K562 (cell line): ENCODE measurements around the gene SPATC1L. TPM values are rescaled to one million over a fixed set of nuclear protein-coding genes. Genes with fewer than 3 reads are reported as not detected.

Experiments
- HNRNPK ChIP-seq: fragments of 200-400 bp; formaldehyde crosslinking; IDR thresholded peaks from one replicate; pipeline ENCODE4 v1.6.1; 2018; ENCODE audit warnings: mild to moderate bottlenecking, low read depth, low read length; ENCODE audit not compliant: poor library complexity, severe bottlenecking
- MED1 ChIP-seq: sonication (generic); formaldehyde crosslinking; IDR thresholded peaks from 2 replicates; pipeline ENCODE4 v1.8.1; 2023; ENCODE audit warnings: missing genetic modification reagents, borderline replicate concordance
- MEF2D ChIP-seq: conservative IDR thresholded peaks from 2 replicates; pipeline ENCODE4 v1.6.1; 2016; ENCODE audit warnings: low read depth, missing genetic modification characterization, missing compliant biosample characterization
- NONO ChIP-seq, 2 experiments: fragments of 200-400 bp in 1 of 2; fragments of 450-650 bp in 1 of 2; formaldehyde crosslinking in 1 of 2; IDR thresholded peaks; 2 replicates each; pipeline ENCODE4 v1.6.1; 2017; ENCODE audit warnings: low read depth in 2 of 2, mild to moderate bottlenecking in 2 of 2, moderate library complexity in 2 of 2, low read length in 1 of 2
- PHB2 ChIP-seq: fragments of 450-650 bp; IDR thresholded peaks from 2 replicates; pipeline ENCODE4 v1.6.1; 2017; ENCODE audit warnings: low read depth
- RBM22 ChIP-seq: fragments of 200-400 bp; formaldehyde crosslinking; IDR thresholded peaks from 2 replicates; pipeline ENCODE4 v1.6.1; 2018; ENCODE audit warnings: low read length, low read depth; ENCODE audit not compliant: poor library complexity, severe bottlenecking
- SAP30 ChIP-seq: fragments of 200-600 bp; sonication (generic); IDR thresholded peaks from 2 replicates; pipeline ENCODE4 v1.6.1; 2012; ENCODE audit warnings: borderline replicate concordance, low read depth, mild to moderate bottlenecking, moderate library complexity, low read length, control low read depth, inconsistent platforms; ENCODE audit not compliant: insufficient read depth, poor library complexity, severe bottlenecking
- SP1 ChIP-seq: sonication (generic); formaldehyde crosslinking; IDR thresholded peaks from 2 replicates; pipeline ENCODE4 v1.8.1; 2022; ENCODE audit warnings: mild to moderate bottlenecking, missing genetic modification reagents
- ZBTB7A ChIP-seq: IDR thresholded peaks from 2 replicates; pipeline ENCODE4 v1.6.1; 2011; ENCODE audit warnings: low read depth, mild to moderate bottlenecking, low read length, moderate library complexity, borderline replicate concordance; ENCODE audit not compliant: control insufficient read depth
- ZNF124 ChIP-seq: sonication (generic); formaldehyde crosslinking; IDR thresholded peaks from 2 replicates; pipeline ENCODE4 v1.8.1; 2022; ENCODE audit warnings: missing genetic modification reagents
- polyA plus RNA-seq, 8 experiments: library from polyadenylated mRNA; depleted of rRNA in 4 of 8; stranded (reverse) in 5 of 8; unstranded in 3 of 8; fragments of >200 nt; fragmentation: Nextera tagmentation in 2 of 8; fragmentation: Illumina TruSeq in 1 of 8; extraction: Ambion mirVana in 2 of 8; extraction: Trizol in 1 of 8; gene quantifications; 2 replicates each; pipeline versions ENCODE4 v1.2.1 to v1.2.3, GENCODE V29; 2011 to 2014; ENCODE audit warnings: inconsistent platforms in 1 of 8, missing spikeins in 1 of 8
- total RNA-seq, 7 experiments: library from RNA; depleted of rRNA in 6 of 7; stranded (reverse); fragments of >200 nt in 6 of 7; fragmentation: Illumina TruSeq in 2 of 7; extraction: Trizol in 2 of 7; gene quantifications; 2 replicates each; pipeline versions ENCODE4 v1.2.1 to v1.2.3, GENCODE V29; 2011 to 2021; ENCODE audit warnings: low replicate concordance in 1 of 7
- TF ChIP-seq, protein P1 (sequence below): fragments of 250-450 bp; sonication (Bioruptor Pico); IDR thresholded peaks from 2 replicates; pipeline ENCODE4 v1.4.0; 2020; ENCODE audit warnings: mild to moderate bottlenecking, moderate library complexity
- TF ChIP-seq, protein P2 (sequence below): sonication (generic); formaldehyde crosslinking; IDR thresholded peaks from 2 replicates; pipeline ENCODE4 v1.8.0; 2022; ENCODE audit warnings: mild to moderate bottlenecking, missing genetic modification reagents
- TF ChIP-seq, protein P3 (sequence below): fragments of 450-650 bp; formaldehyde crosslinking; IDR thresholded peaks from 2 replicates; pipeline ENCODE4 v1.4.0; 2020; ENCODE audit warnings: mild to moderate bottlenecking, moderate library complexity
- TF ChIP-seq, protein P4 (sequence below): fragments of 450-650 bp; IDR thresholded peaks from 2 replicates; pipeline ENCODE4 v1.6.1; 2017; ENCODE audit warnings: mild to moderate bottlenecking, moderate library complexity
- TF ChIP-seq, protein P5 (sequence below): fragments of 250-450 bp; sonication (Bioruptor Pico); IDR thresholded peaks from 2 replicates; pipeline ENCODE4 v1.5.0; 2022; ENCODE audit warnings: mild to moderate bottlenecking

The SPATC1L gene
- total and polyA plus RNA-seq, 9 of the 15 experiments (the other 6 are each of a cell fraction or from before 2014, with no cell fraction given), result 0.14 to 121 (median 34.0) TPM; not detected in 1

DNA sequence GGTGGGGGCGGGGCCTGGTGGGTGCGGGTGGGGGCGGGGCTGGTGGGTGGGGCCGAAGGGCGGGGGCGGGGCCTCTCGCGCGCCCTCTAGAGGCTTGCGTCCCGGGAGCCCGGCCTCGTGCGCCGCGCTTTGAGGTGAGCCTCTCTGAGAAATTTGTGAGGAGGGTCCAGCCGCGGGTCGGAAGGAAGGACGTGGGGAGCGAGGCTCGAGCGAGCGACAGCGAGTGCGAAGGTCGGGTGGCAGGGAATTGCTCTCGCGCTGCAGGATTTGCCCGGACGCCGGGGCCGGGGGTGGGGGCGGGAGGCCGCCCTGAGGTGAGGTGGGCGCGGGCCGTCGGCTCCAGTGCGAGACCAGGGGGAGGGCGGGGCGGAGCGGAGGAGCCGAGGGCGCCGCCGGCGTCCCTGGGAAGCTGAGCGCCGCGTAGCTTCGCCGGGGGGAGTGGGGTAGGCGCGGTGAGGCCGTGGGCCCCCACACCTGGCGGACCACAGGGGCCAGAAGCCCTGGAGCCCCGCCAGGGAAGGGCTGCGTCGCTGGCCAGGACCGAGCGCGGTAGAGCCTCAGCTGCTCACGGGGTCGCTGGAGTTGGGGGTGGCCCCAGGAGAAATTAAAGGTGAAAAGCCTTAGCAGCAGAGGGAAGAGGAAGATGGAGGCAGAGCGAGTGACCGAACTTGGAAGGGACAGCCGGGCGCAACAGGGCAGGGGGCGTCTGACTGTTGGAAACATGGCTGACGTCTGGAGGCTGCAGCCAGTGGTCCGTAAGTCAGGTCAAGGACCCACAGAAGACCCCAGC lies 45.1 kb upstream of the SPATC1L start (continued):
- TF ChIP-seq HNRNPK (no peak), PHB2 (no peak), SAP30 (no peak), ZBTB7A (peak; percentile 86), ZNF124 (CRISPR knock-in tag) (no peak), RBM22 (peak; percentile 30), NONO (IDR thresholded peaks at IDR 0.05; ENCODE audit: low read depth in 2 of 2, low read length in 1 of 2) (no peak), MEF2D (tag) (no peak), SP1 (CRISPR knock-in tag) (peak; percentile 77; the same call in 1 of the 2 replicates), MED1 (CRISPR knock-in tag) (no peak)
- TF ChIP-seq, protein P1, sequence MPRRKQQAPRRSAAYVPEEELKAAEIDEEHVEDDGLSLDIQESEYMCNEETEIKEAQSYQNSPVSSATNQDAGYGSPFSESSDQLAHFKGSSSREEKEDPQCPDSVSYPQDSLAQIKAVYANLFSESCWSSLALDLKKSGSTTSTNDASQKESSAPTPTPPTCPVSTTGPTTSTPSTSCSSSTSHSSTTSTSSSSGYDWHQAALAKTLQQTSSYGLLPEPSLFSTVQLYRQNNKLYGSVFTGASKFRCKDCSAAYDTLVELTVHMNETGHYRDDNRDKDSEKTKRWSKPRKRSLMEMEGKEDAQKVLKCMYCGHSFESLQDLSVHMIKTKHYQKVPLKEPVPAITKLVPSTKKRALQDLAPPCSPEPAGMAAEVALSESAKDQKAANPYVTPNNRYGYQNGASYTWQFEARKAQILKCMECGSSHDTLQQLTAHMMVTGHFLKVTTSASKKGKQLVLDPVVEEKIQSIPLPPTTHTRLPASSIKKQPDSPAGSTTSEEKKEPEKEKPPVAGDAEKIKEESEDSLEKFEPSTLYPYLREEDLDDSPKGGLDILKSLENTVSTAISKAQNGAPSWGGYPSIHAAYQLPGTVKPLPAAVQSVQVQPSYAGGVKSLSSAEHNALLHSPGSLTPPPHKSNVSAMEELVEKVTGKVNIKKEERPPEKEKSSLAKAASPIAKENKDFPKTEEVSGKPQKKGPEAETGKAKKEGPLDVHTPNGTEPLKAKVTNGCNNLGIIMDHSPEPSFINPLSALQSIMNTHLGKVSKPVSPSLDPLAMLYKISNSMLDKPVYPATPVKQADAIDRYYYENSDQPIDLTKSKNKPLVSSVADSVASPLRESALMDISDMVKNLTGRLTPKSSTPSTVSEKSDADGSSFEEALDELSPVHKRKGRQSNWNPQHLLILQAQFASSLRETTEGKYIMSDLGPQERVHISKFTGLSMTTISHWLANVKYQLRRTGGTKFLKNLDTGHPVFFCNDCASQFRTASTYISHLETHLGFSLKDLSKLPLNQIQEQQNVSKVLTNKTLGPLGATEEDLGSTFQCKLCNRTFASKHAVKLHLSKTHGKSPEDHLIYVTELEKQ (CRISPR knock-in tag), result no peak
- TF ChIP-seq, protein P2, sequence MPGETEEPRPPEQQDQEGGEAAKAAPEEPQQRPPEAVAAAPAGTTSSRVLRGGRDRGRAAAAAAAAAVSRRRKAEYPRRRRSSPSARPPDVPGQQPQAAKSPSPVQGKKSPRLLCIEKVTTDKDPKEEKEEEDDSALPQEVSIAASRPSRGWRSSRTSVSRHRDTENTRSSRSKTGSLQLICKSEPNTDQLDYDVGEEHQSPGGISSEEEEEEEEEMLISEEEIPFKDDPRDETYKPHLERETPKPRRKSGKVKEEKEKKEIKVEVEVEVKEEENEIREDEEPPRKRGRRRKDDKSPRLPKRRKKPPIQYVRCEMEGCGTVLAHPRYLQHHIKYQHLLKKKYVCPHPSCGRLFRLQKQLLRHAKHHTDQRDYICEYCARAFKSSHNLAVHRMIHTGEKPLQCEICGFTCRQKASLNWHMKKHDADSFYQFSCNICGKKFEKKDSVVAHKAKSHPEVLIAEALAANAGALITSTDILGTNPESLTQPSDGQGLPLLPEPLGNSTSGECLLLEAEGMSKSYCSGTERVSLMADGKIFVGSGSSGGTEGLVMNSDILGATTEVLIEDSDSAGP (CRISPR knock-in tag), result no peak
- TF ChIP-seq, protein P3, sequence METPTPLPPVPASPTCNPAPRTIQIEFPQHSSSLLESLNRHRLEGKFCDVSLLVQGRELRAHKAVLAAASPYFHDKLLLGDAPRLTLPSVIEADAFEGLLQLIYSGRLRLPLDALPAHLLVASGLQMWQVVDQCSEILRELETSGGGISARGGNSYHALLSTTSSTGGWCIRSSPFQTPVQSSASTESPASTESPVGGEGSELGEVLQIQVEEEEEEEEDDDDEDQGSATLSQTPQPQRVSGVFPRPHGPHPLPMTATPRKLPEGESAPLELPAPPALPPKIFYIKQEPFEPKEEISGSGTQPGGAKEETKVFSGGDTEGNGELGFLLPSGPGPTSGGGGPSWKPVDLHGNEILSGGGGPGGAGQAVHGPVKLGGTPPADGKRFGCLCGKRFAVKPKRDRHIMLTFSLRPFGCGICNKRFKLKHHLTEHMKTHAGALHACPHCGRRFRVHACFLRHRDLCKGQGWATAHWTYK (CRISPR knock-in tag), result no peak
- TF ChIP-seq, protein P4, sequence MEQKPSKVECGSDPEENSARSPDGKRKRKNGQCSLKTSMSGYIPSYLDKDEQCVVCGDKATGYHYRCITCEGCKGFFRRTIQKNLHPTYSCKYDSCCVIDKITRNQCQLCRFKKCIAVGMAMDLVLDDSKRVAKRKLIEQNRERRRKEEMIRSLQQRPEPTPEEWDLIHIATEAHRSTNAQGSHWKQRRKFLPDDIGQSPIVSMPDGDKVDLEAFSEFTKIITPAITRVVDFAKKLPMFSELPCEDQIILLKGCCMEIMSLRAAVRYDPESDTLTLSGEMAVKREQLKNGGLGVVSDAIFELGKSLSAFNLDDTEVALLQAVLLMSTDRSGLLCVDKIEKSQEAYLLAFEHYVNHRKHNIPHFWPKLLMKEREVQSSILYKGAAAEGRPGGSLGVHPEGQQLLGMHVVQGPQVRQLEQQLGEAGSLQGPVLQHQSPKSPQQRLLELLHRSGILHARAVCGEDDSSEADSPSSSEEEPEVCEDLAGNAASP, result no peak
- TF ChIP-seq, protein P5, sequence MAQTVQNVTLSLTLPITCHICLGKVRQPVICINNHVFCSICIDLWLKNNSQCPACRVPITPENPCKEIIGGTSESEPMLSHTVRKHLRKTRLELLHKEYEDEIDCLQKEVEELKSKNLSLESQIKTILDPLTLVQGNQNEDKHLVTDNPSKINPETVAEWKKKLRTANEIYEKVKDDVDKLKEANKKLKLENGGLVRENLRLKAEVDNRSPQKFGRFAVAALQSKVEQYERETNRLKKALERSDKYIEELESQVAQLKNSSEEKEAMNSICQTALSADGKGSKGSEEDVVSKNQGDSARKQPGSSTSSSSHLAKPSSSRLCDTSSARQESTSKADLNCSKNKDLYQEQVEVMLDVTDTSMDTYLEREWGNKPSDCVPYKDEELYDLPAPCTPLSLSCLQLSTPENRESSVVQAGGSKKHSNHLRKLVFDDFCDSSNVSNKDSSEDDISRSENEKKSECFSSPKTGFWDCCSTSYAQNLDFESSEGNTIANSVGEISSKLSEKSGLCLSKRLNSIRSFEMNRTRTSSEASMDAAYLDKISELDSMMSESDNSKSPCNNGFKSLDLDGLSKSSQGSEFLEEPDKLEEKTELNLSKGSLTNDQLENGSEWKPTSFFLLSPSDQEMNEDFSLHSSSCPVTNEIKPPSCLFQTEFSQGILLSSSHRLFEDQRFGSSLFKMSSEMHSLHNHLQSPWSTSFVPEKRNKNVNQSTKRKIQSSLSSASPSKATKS (CRISPR knock-in tag), result no peak
